Panc1 (cell line): ENCODE measurements around the gene SLC39A12. TPM values are rescaled to one million over a fixed set of nuclear protein-coding genes. Genes with fewer than 3 reads are reported as not detected.

Experiments
- ATAC-seq: fragments of 200-7000 bp; cut with Tn5 transposase; 2 replicates; pipeline ENCODE4 v1.9.1; 2020; ENCODE audit warnings: mild to moderate bottlenecking, moderate library complexity
- BruUV-seq: library from RNA; stranded (reverse); fragments of 400-500 nt; replicated peaks from 2 replicates; lab custom pipeline; 2021; lab: Mats Ljungman, UMichigan
- CTCF ChIA-PET: fragments of 300-600 bp; sonication (Branson Sonifier 250); formaldehyde crosslinking; loops from one replicate; lab custom pipeline; 2022; ENCODE audit warnings: antibody characterized with exemption; lab: Charles Lee
- POLR2A ChIA-PET: fragments of 300-600 bp; sonication (Branson Sonifier 250); formaldehyde crosslinking; loops from one replicate; lab custom pipeline; 2022; ENCODE audit warnings: antibody characterized with exemption; lab: Charles Lee
- DNase-seq: peaks from one replicate; pipeline ENCODE4 v3.0.0-alpha.2; 2010; ENCODE audit warnings: low read depth, low spot score
- H3K27ac ChIP-seq: 2 replicates; pipeline ENCODE4 v1.5.1; 2011; ENCODE audit warnings: mild to moderate bottlenecking, low read length, inconsistent platforms
- H3K27me3 ChIP-seq: fragments of 200-500 bp; sonication (Bioruptor generic); 2 replicates; pipeline ENCODE4 v1.6.0; 2014; ENCODE audit warnings: low read length, inconsistent platforms; ENCODE audit not compliant: control insufficient read depth, insufficient read depth
- H3K36me3 ChIP-seq: fragments of 200-500 bp; sonication (Bioruptor generic); 2 replicates; pipeline ENCODE4 v1.5.1; 2014; ENCODE audit warnings: inconsistent platforms, mild to moderate bottlenecking, low read length, moderate library complexity; ENCODE audit not compliant: control insufficient read depth, insufficient read depth
- H3K4me1 ChIP-seq: 2 replicates; pipeline ENCODE4 v1.5.1; 2011; ENCODE audit warnings: inconsistent platforms, mild to moderate bottlenecking, low read length, moderate library complexity; ENCODE audit not compliant: control insufficient read depth, insufficient read depth
- H3K4me3 ChIP-seq, 2 experiments: 2 replicates each; pipeline ENCODE4 v1.5.1; 2011 to 2012; ENCODE audit warnings: low read depth in 2 of 2, low read length in 2 of 2, mild to moderate bottlenecking in 2 of 2, inconsistent platforms in 1 of 2, moderate library complexity in 1 of 2
- H3K9me3 ChIP-seq: fragments of 200-500 bp; sonication (Bioruptor generic); 2 replicates; pipeline ENCODE4 v1.5.1; 2014; ENCODE audit warnings: low read depth, mild to moderate bottlenecking, inconsistent platforms, low read length, moderate library complexity; ENCODE audit not compliant: control insufficient read depth, insufficient read depth
- CTCF ChIP-seq: fragments of 450-650 bp; IDR thresholded peaks from 2 replicates; pipeline ENCODE4 v1.5.1; 2017; ENCODE audit warnings: mild to moderate bottlenecking
- POLR2AphosphoS5 ChIP-seq: IDR thresholded peaks from 2 replicates; pipeline ENCODE4 v1.6.1; 2012; ENCODE audit warnings: mild to moderate bottlenecking, low read depth, low read length, moderate library complexity
- REST ChIP-seq, 2 experiments: IDR thresholded peaks; 2 replicates each; pipeline ENCODE4 v1.6.1; 2011 to 2012; ENCODE audit warnings: low read depth in 2 of 2, control low read depth in 1 of 2, low read length in 1 of 2, mild to moderate bottlenecking in 1 of 2, moderate library complexity in 1 of 2; ENCODE audit not compliant: insufficient read depth in 1 of 2
- SIN3A ChIP-seq: IDR thresholded peaks from 2 replicates; pipeline ENCODE4 v1.6.1; 2012; ENCODE audit warnings: low read depth, mild to moderate bottlenecking, low read length, moderate library complexity, borderline replicate concordance; ENCODE audit not compliant: insufficient read depth
- TCF7L2 ChIP-seq: IDR thresholded peaks from 2 replicates; pipeline ENCODE4 v1.6.1; 2011; ENCODE audit warnings: mild to moderate bottlenecking, low read depth, low read length, inconsistent platforms
- in situ Hi-C: cut with HindIII; loops from 2 replicates; pipeline ENCODE4 v1.10.0; 2016; ENCODE audit warnings: low sequenced_read_pairs, low pct_unique_long_range_greater_than_20kb
- intact Hi-C: fragments of 100-400 bp; cut with micrococcal nuclease; formaldehyde crosslinking; loops from one replicate; pipeline ENCODE4 v1.10.0; 2022; ENCODE audit not compliant: unreplicated experiment
- total RNA-seq: library from RNA; stranded (reverse); gene quantifications from one replicate; pipeline ENCODE4 v1.2.1, GENCODE V29; 2021; ENCODE audit not compliant: unreplicated experiment

The SLC39A12 gene
- total RNA-seq, 1 experiment from 2014 or later: not detected

- Histone ChIP-seq H3K27ac (no peak overlapping the region), H3K4me1 (no peaks in the 10 kb centered on the region), H3K36me3 (no peaks in the 10 kb centered on the region), H3K9me3 (no peaks in the 10 kb centered on the region), H3K4me3 (no peak overlapping the region), H3K27me3 (no peaks in the 10 kb centered on the region)
- ChIA-PET CTCF (no interaction called here), POLR2A (no interaction called here)
- ATAC-seq (no peak), DNase-seq (no peak)
- intact Hi-C loops: no loop called here
- no TSS peak for BruUV-seq
- TF ChIP-seq REST (IDR thresholded peaks at IDR 0.05; ENCODE audit: insufficient read depth in 1 of 2, low read depth in 2 of 2, low read length in 1 of 2) (no peak), TCF7L2 (no peak), POLR2AphosphoS5 (no peak), CTCF (no peak), SIN3A (no peak)
- in situ Hi-C loops: no loop called here
Observed at GRCh38 chr10:18068401-18068800, 116.7 kb downstream of the SLC39A12 start.

- TF ChIP-seq SIN3A (no peak), TCF7L2 (no peak), POLR2AphosphoS5 (no peak), REST (IDR thresholded peaks at IDR 0.05; ENCODE audit: insufficient read depth in 1 of 2, low read depth in 2 of 2, low read length in 1 of 2) (no peak), CTCF (no peak)
- in situ Hi-C loops (no loop called here), intact Hi-C loops (no loop called here)
- CTCF ChIA-PET: no interaction called here
- no peak for DNase-seq
- Histone ChIP-seq H3K4me3 (no peak overlapping the region), H3K36me3 (no peaks in the 10 kb centered on the region), H3K4me1 (no peaks in the 10 kb centered on the region), H3K27ac (no peak overlapping the region), H3K27me3 (no peaks in the 10 kb centered on the region), H3K9me3 (no peaks in the 10 kb centered on the region)
- no TSS peak for BruUV-seq
- ATAC-seq: no peak
- POLR2A ChIA-PET: no interaction called here
Observed at GRCh38 chr10:18071591-18071990, 119.9 kb downstream of the SLC39A12 start.
